Uterus (tissue), 2 donors: ENCODE measurements around the gene FOXQ1.

ENCODE experiments used
- POLR2A ChIP-seq, 2 donors: fragments of 450-650 bp; IDR thresholded peaks; one replicate each; pipeline ENCODE4 v1.6.1; 2016; ENCODE audit warnings: antibody characterized with exemption in 2 of 2, mild to moderate bottlenecking in 1 of 2, moderate library complexity in 1 of 2
- TF ChIP-seq, protein P1 (sequence below), 4 experiments: fragments of 200-600 bp in 2 of 4; fragments of 450-650 bp in 2 of 4; sonication (generic) in 2 of 4; IDR thresholded peaks; one replicate each; pipeline ENCODE4 v1.5.1; 2016 to 2019; ENCODE audit warnings: antibody characterized with exemption in 4 of 4, mild to moderate bottlenecking in 2 of 4, moderate library complexity in 1 of 4

DNA sequence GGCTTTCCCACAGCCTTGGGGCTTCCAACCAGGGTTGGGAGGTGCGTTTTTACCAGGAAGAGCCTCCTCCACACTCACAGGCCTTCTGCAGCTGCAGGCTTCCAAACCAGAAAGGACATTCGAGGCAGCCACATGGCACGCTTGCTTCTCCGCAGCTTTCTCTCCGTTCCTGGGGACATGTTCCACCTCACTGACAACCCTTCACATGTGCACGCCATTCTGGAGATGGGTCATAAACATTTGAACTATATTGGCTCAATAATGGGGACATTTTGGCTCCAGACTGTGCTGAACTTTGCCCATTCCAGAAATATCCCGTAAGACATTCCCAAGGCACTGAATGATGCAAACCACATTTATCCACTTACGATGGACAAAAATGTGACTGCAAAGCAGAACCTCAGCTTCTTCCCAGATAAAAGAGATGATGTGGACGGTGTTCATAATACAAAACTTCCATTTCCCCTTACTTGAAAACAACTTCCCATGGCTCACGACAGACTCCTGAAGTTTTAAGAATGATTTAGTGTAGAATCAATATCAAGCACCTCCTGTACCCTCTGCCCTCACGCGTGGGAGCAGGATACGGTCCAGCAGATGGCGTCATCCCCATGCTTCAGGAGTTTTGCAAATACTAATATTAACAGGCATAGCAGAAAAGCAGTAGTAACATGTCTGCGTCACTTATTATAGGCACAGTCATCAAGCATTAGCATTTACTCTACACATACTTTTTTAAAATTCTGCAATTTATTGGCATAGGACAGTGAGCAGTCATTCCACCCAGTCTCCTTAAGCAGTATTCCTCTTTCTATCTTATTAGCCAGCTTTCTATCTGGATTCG lies 52.1 kb downstream of the FOXQ1 start:
- TF ChIP-seq, protein P1, sequence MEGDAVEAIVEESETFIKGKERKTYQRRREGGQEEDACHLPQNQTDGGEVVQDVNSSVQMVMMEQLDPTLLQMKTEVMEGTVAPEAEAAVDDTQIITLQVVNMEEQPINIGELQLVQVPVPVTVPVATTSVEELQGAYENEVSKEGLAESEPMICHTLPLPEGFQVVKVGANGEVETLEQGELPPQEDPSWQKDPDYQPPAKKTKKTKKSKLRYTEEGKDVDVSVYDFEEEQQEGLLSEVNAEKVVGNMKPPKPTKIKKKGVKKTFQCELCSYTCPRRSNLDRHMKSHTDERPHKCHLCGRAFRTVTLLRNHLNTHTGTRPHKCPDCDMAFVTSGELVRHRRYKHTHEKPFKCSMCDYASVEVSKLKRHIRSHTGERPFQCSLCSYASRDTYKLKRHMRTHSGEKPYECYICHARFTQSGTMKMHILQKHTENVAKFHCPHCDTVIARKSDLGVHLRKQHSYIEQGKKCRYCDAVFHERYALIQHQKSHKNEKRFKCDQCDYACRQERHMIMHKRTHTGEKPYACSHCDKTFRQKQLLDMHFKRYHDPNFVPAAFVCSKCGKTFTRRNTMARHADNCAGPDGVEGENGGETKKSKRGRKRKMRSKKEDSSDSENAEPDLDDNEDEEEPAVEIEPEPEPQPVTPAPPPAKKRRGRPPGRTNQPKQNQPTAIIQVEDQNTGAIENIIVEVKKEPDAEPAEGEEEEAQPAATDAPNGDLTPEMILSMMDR (IDR thresholded peaks at IDR 0.05): no peak
- no peak for TF ChIP-seq POLR2A (IDR thresholded peaks at IDR 0.05)
